Measurements from ENCODE around the gene IRAK1.

The IRAK1 gene

DNA sequence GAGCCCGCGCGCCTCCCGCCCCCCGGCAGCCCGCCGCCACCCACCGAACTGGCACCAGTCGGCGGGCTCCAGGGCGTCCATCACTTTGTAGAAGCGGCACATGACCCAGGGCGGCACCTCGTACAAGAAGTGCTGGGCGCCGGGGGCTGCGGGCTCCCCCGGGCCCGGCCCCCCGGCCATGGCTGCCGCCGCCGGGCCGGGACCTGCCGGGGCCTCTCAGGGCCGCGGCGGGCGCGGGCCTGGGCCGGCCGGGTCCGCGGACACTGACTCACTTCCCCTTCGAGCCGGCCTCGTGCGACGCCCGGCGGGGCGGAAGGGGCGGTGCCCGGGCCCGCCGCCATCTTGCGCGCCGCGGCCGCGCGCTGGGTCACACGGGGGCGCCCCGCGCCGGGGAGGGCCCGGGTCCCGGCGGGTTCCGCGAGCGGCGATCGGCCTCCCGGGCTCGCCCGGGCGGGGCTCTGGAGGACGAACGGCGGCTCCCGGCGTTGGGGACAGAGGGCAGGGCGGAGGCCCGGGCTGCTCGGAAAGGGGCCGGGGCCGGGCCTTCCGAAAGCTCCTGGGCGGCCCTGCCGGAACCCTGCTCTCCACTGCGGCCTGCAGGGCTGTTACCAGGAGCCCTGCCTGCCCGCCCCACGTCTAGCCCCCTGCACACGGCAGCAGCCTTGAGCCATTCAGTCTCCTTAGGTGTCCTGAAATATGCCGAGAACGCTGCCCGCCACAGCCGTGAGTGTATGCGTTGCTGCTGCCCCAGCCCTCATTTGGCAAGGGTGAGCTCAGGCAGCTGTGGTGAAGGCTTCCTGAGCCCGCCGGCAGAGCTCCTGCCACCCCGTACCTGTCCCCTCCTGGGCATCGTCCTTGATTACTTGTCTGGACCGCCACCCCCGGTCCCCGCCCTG lies at the start of gene IRAK1:
IRAK1 (minus strand) TSS at position 270 of the 896 bp plus-strand sequence; CDS start at position 180, 90 bp downstream.
- DNase-seq = no peak

DNA sequence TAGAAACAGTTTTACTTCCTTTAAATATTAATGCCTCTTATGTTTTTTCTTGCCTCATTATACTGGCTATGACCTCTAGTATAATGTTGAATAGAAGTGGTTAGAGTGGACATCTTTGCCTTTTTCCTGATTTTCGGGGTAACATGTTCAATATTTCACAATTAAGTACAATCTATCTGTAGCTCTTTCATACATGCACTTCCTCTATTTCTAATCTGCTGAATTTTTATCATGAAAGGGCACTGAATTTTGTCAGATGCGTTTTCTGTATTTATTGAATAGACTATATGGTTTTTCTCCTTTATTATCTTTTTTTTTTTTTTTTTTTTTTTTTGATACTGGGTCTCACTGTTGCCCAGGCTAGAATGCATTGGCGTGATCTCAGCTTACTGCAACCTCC lies 48.9 kb upstream of the IRAK1 start:
- no peak for DNase-seq

DNA sequence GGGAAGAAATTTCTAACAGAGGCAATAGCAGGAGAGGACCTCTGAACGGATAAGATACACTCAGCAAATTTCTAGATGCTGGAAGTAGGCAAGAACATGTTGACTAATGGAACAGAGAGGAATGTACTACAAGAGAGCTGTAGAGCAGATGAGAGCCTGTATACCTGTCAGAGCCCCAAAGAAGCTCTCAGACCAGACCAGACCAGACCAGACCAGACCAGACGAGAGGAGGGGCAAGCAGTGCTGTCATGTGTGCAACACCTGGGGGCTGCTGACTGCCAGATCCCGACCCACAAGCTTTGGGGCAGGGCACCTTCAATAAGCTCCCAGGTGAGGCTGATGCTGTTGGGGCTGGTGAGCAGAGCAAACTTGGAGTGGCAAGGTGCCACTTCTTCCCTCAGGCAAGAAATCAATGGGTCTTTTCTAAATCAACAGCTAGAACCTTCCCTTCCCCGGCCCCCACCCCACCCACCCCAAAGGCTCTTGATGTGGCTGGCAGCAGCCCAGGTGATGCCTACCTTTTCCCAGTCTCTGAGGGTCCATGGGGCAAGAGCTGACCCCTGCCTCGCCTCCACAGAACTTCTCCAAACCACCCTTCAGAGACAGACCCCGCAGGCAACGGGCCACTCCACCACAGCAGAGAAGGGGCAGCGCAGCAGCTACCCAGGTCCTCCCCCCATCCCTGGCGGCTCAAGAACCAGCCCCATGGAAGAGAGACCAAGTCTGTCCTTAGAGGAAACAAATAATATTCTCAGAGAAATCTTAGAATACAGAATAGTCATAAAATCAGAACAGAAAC lies 45.1 kb upstream of the IRAK1 start:
- DNase-seq = no peak

DNA sequence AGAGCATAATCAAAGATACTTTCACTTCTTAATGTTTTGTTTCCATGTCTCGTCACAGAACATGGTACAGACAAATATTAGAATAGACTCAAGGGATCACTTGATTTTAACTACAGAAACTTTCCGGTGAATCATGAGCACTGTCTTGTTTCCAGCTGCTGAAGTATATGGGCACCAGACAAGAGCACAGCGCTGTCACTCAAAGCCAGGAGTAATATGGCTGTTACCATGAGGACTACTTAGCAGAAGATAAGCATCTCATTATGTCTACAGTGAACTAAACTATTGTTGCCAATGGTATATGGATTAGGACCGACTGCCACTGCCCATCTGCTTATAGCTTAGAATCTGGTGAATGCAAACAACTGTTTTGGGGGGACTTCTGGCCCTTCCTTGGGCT lies 43.5 kb upstream of the IRAK1 start:
- no peak for DNase-seq

DNA sequence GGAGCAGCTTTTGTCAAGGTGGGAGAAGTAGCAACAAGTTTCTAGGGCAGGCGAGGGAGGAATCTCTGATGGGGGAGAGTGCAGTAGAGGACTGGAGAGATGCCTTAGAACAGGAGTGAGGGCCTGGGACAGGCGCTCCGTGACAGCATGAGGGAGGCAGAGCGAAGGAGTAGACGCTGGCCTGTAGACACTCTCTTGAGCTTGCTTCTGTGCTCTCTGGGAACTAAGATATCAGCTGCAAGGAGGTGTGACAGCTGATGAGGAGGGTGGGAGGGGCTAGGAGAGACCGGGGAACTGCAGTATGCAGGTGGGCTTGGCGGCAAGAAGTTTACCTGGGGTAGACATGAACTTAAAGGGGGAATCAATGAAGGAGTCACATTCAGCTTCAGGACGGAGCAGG lies 42.1 kb upstream of the IRAK1 start:
- DNase-seq = no peak

DNA sequence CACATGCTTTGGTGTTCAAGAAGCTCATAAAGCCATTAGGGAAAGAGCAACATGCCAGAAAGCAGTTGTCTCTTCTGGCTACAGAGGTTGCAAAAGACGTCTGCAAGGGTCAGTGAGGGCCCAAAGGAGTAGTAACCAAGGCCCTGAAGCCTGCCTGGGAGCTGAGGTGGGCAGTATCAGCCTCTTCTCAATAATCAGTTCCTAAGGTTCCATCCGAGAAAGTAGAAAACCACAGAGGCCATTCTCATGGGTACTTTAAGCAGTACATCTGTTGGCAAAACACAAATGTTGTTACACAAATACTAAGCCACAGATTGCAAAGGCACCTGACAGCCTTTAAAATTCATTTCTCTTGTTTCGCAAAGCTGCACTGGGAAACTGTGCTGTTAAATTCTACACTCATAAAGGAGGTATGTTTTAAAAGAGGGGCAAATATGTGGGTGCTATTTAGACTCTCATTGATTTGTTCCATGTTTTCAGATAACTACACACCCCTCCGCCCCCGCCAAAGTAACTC lies 40.1 kb upstream of the IRAK1 start:
- DNase-seq = no peak

DNA sequence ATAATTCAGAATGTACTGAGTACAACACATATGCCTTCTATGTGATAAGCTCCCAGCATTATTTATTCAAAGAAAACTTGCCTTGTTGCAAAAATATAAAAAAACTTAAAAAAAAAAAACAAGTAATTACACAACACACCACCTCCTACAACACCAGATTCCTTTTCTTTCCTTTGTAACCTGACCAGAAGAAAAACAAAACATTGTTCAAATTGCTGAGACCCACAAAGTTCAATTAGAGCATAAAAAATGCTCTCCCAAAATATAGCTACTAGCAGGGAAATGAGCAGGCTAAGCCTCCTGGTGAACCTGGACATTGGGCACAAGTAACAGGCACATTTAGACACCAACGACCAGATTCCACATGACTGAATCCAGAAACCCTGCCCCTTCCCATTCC lies 39.5 kb upstream of the IRAK1 start:
- DNase-seq = no peak

DNA sequence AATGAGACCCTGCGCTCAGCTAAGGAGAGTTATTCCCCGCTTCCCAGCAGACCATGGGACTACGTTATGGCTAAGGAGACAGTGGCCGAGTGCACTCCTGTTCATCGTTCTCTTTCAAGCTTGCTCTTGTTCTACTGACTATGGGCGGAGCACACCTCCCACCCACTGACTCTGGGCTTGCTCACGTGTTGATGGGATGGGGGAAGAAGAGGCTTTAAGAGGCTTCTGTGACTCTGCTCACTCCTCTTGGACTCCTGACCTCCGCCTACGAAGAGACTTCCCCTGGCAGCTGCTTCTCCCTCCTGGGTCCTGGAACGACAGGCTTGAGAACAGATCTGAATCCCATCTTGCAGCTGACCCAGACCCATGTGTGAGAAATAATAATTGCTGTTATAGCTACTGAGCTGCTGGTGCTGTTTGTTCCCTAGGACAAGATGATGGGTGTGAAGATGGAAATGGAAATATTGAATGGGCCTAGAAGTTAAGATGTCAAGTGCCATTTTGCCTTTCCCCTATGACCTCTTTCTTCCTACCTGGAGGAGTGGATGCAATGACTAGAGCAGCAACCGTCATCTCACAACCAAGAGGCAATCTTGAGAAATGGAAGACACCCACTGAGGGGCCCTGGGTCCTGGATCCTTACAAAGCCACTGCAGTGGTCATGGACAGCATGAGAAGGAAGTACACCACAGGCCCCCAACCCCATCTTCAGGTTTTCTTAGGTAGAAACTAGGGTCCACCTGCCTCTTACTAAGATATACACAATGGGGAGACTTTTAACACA lies 38.7 kb upstream of the IRAK1 start:
- no peak for DNase-seq

DNA sequence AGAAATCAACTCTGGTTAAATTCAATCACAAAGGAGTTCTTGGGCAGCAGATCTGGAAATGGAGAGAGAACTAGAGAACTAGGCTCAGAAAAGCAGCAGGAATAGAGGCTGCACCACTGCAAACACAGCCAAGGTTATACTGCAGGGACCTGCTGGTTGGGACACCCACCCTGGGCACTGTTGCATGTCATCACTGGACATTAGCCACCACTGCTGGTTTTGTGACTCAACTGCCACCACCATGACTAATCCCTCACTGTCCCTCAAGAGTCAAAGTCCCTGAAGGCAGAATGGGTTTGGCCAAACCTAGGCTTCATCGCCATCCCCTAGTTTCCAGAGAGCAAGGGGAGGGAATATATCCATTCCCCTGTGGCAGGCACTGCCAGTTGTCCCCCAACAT lies 38.1 kb upstream of the IRAK1 start:
- DNase-seq = no peak

DNA sequence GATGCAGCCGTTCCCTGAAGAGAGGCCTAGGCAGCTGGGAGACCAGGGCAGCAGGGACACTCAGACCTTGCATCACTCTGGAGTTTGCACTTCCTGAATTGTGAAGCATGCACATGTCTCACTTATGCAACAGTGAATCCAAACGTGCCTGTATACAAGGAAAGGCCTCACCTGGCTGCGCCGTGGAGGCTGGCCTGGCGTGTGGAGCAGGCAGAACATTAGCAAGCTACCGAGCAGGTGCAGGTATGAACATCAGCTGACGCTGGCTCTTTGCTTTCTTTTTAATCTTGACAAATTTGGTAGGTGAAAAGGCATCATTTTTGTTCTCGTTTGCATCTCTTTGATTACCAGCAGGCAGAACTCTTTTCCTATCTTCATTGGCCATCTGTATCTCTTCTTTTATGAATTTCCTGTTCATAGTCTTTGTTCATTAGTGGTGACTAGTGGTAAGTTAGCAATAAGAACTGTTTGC lies 37.1 kb upstream of the IRAK1 start:
- DNase-seq = peak; percentile 1

DNA sequence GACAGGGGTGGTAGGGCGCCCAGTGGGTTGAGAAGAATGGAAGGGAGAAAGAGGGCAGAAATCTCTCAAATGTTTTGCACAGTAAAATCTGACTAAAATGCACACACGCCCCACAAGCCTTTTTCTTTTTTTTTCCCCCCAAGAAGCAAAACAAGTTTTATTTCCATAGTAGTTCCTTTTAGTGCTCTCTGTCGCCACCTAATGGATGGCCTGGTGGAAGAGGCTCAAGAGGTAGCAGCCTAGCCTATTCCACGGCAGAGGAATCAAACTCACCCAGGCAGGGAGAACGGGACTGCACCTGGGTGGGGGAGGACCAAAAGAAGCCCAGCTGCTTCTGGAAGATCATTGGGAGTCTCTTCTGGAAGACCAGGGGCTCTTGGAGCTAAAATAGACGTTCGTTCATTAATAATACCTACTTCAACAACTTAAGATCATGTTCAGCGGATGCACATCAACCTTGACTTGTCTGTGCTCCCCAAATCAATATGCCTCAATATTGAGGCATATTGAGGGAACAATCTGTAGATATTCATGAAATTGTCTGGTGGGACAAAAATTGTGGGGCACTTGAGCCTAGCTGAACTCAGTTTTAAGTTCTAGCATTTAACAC lies 31.6 kb upstream of the IRAK1 start:
- DNase-seq = no peak

DNA sequence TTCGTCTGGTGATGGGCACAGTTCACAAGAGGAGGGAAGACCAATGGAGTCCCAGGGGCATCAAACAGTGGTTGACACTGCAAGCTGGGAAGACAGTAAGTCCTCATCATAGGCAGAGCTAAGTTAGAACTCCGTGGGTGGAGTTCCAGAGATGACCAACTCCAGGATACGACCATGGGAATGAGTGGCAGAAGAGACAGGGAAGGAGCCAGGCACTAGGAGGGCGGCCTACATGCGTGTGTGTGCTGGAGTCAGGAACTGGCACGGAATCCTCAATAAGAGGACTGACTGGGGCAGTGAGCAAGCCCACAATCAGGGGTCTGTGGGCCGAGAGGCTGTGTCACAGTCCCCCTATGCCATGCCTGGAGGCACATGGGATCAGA lies 30.4 kb upstream of the IRAK1 start:
- DNase-seq = no peak

DNA sequence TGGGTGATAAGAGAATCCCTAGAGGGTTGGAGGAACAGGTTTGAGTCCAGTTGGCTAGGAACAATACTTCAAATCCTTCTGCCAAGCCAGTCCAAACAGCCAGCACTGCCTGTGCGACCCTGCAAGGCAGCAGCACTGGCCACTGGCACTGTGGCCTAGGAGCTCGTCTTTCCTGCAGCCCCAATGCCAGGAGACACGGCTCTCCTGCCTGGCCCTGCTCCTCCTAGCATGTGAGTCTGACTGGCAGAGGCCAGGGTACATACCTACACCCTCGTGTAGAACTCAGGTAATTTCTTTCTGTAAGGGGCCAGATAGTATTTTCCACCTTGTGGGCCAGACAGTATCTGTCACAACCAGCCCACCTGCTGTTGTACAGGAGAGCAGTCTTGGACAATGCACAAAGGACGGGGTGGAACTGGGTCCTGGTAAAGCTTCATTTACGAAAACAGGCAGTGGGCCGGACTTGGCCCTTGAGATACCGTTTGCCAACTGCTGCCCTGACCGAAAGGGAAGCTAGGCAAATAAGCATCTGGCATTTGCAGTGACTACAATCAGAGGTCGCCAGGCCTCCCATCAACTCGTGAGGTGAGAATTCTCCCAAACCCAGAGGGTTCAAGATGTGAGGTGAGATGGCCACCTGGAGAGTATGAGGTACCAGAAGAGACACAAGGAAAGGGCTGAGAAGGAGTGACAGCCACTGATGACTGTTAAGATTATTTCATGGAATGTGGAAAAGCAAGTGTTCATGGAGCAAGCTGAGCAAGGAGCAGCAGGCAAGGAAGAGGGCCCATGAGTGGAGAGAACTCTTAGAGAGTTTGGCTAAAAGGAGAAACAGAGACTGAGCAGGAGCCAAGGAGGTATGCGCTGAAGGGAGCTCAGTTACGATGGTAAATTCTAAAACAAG lies 29.8 kb upstream of the IRAK1 start:
- no peak for DNase-seq

DNA sequence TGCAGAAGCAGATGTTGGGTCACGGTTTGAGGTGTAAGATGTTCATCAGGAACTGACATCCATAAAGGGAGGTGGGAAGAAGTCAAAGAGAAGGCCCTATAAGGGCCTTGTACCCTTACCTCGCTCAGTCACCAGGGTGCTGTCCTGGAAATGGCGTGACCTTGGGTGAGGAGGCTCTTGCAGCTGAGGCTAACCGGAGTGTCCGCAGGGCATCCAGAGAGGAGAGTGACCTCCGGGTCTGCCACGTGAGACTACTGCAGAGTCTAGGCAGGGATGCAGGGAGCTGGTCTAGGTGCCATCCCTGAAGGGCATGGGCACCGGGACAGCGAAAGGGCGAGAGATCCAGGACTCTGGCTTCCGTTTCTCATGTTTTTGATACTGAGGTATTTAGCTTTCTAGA lies 28.7 kb upstream of the IRAK1 start:
- DNase-seq = no peak

DNA sequence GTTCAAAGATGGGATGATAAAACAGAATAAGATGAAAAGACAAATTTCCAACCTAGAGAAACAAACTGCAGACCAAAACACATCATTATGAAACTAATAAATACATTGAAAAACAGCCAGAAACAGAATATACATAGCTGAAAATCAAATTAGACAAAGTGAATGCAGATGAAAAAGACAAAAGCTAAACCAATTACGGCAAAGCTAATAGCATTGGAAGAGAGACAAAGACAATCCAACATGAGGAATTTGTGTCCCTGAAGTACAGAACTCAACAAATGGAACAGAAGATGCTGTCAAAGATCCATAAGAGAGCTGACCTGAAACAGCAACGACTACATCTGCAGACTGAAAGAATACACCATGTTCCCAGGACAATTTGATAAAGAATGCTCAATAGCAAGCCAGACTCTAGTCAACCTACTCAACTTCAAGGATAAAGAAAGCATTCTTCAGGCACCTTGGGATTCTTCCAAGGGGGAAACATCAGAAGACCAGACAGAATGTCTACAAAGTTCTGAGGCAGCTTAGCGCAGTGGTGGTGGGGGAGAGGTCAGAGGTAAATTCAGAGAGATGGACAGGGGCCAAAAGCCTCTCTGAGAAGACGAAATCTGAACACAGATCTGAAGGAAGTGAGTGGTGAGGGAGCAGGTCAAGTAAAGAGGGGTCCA lies 27.4 kb upstream of the IRAK1 start:
- DNase-seq = no peak

DNA sequence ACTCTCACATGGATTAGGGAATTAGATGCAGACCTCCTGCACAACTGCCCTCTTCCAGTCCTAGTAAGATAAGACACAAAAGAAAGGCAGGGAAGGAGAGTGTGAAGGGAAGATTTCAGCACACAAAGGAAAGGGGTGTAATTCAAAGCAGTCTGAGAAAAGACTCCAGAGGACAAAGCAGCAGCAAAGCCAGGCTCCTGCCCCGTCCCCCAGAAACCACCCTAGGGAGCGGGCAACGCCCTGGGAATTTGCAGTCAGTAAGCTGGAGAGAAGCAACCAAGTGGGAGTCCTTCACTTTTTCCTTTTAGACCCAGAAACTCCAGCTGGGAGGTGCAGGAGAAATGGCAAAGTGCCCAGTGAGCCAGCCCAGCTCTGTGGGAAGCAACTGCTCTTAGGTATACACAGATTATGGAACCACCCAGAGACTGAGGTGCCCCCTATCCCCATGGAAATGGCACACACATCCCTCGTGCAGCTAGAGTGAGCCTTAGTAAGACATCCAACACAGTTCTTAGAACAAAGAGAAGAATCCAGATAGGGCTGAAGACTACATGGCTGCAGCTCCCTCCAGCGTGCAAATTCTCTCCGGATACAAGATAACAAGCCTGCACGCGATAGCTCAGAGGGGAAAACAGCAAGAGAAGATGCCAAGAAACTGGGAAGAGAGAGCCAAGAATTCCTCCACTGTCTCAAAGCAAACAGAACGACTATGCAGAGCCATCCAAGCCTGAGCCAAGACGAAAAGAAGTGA lies 26.5 kb upstream of the IRAK1 start:
- DNase-seq = no peak

DNA sequence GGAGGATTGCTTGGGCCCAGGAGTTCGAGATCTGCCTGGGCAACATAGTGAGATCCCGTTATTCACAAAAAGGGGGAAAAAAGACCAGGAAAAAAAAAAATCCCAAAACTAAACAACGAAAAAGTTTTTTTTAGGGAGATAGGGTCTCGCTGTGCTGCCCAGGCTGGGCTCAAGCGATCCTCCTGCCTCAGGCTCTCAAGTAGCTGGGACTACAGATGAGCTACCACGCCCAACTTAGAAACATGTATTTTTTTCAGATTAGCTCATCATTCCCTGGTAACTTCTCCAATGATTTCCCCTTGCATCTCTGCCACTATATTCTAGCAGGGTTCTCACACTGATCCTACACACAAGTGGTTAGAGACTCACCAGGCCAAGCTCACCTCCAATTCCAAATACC lies 24.4 kb upstream of the IRAK1 start:
- DNase-seq = no peak

DNA sequence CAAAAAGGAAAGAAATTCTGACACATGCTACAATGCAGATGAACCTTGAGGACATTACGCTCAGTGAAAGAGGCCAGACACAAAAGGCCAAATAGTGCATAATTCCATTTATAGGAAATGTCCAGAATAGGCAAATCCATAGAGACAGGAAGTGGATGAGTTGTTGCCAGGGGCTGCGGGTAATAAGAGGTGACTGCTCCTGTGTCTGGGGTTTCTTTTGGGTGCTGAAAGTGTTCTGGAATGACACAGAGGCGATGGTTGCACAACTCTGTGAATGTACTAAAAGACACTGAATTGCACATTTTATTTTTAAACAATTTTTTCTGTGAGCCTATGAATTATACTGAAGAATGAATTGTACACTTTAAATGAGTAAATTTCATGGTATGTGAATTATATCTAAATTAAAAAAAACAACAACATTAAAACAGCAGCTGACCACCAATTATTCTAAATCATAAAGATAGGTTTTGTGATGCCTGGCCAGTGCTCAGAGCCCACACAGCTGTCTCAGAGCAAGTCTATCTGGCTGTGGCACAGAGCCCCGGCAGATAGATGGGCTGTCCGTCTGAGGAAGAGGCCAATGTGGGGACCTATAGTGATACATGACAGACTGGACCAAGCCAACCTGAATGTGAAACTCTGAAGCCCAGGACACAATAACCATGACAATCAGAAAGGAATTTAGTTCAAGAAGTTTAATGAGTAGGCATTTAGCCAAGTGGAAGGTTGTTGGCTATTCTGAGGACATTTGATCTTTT lies 23.5 kb upstream of the IRAK1 start:
- DNase-seq = no peak

DNA sequence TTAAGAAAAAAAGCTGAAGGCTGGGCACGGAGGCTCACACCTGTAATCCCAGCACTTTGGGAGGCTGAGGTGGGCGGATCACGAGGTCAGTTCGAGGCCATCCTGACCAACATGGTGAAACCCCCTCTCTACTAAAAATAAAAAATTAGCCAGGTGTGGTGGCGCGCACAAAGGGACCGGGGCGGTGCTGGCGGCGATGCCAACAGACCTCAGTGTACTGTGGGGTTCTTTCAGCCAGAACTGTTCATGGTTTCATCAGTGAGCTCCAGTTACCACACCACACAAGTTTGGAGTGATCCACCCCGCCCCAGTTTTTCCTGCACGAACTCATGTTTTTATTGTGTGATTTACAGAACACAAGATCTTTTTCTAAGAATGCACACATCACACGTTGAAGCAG lies 21.2 kb upstream of the IRAK1 start:
- DNase-seq = no peak

Data from SIG-M5 (cell line).